ENCODE results near the gene FFAR3. TPM values are rescaled to one million over a fixed set of nuclear protein-coding genes. Genes with fewer than 3 reads are reported as not detected.

FFAR3 gene
- total RNA-seq, result not detected
- long read RNA-seq, result 0 reads

GRCh38 chr19:35357867-35358573, at the start of gene FFAR3:
Gene FFAR3 (plus strand): TSS chr19:35358460. CDS start chr19:35358891, 431 bp downstream.
- Histone ChIP-seq H3K27me3 (ENCODE audit: low read depth) (peaks cover 8% of the 10 kb centered on the region), H3K4me3 (no peak within 1 kb of the TSS), H3K9me3 (no peaks in the 10 kb centered on the region), H3K36me3 (no peaks in the 10 kb centered on the region), H3K4me1 (peaks cover 14% of the 10 kb centered on the region), H3K27ac (no peak within 1 kb of the TSS)
- intact Hi-C loops (cut with DNase I), result no loop called here
- TF ChIP-seq CTCF (IDR thresholded peaks at IDR 0.05), result no peak
- DNase-seq (no peak), ATAC-seq (peak; percentile 63 to 65)

GRCh38 chr19:35308910-35309309, 49.4 kb upstream of the FFAR3 start:
- intact Hi-C loops (cut with DNase I), result no loop called here
- H3K4me3 ChIP-seq, result no peak overlapping the region
- no peaks in the 10 kb centered on the region for H3K4me1 ChIP-seq
- no peaks in the 10 kb centered on the region for H3K36me3 ChIP-seq
- DNase-seq (no peak), ATAC-seq (no peak)
- no peaks in the 10 kb centered on the region for H3K9me3 ChIP-seq
- peaks cover 5% of the 10 kb centered on the region for H3K27me3 ChIP-seq (ENCODE audit: low read depth)
- no peak overlapping the region for H3K27ac ChIP-seq
- no peak for TF ChIP-seq CTCF (IDR thresholded peaks at IDR 0.05)

GRCh38 chr19:35309481-35310279, 48.6 kb upstream of the FFAR3 start:
- intact Hi-C loops (cut with DNase I), result no loop called here
- TF ChIP-seq CTCF (IDR thresholded peaks at IDR 0.05), result no peak
- no peak for DNase-seq
- no peak overlapping the region for H3K27ac ChIP-seq
- H3K9me3 ChIP-seq, result no peaks in the 10 kb centered on the region
- peaks cover 5% of the 10 kb centered on the region for H3K27me3 ChIP-seq (ENCODE audit: low read depth)
- H3K4me3 ChIP-seq, result no peak overlapping the region
- ATAC-seq, result peak; percentile 40 to 84
- H3K36me3 ChIP-seq, result no peaks in the 10 kb centered on the region
- H3K4me1 ChIP-seq, result no peaks in the 10 kb centered on the region

GRCh38 chr19:35310331-35310730, 47.9 kb upstream of the FFAR3 start:
- no peak for TF ChIP-seq CTCF (IDR thresholded peaks at IDR 0.05)
- Histone ChIP-seq H3K4me1 (no peaks in the 10 kb centered on the region), H3K36me3 (no peaks in the 10 kb centered on the region), H3K4me3 (no peak overlapping the region), H3K27me3 (ENCODE audit: low read depth) (peaks cover under 1% of the 10 kb centered on the region), H3K27ac (no peak overlapping the region), H3K9me3 (no peaks in the 10 kb centered on the region)
- DNase-seq, result no peak
- intact Hi-C loops (cut with DNase I), result no loop called here
- no peak for ATAC-seq

- ATAC-seq (no peak), DNase-seq (no peak)
- no peak for TF ChIP-seq CTCF (IDR thresholded peaks at IDR 0.05)
- no peak overlapping the region for H3K4me3 ChIP-seq
- H3K27ac ChIP-seq, result no peak overlapping the region
- H3K27me3 ChIP-seq (ENCODE audit: low read depth), result no peaks in the 10 kb centered on the region
- no peaks in the 10 kb centered on the region for H3K36me3 ChIP-seq
- H3K4me1 ChIP-seq, result no peaks in the 10 kb centered on the region
- no peaks in the 10 kb centered on the region for H3K9me3 ChIP-seq
- intact Hi-C loops (cut with DNase I), result no loop called here
These were observed 47.3 kb upstream of the FFAR3 start for GRCh38 chr19:35310811-35311465.
